NCI-H2196 treated with DMSO at 0.1 percent for 48 hours (cell line): ENCODE data around the gene PITPNM3.

Source experiments
- DNase-seq: peaks from one replicate; lab custom pipeline; 2025; ENCODE audit not compliant: unreplicated experiment; lab: John Stamatoyannopoulos, UW

Gene PITPNM3

GRCh38 chr17:6449307-6449706 is 107.0 kb downstream of the PITPNM3 start:
- no peak for DNase-seq

GRCh38 chr17:6448473-6448872 is 107.9 kb downstream of the PITPNM3 start:
- DNase-seq, result no peak

DNA sequence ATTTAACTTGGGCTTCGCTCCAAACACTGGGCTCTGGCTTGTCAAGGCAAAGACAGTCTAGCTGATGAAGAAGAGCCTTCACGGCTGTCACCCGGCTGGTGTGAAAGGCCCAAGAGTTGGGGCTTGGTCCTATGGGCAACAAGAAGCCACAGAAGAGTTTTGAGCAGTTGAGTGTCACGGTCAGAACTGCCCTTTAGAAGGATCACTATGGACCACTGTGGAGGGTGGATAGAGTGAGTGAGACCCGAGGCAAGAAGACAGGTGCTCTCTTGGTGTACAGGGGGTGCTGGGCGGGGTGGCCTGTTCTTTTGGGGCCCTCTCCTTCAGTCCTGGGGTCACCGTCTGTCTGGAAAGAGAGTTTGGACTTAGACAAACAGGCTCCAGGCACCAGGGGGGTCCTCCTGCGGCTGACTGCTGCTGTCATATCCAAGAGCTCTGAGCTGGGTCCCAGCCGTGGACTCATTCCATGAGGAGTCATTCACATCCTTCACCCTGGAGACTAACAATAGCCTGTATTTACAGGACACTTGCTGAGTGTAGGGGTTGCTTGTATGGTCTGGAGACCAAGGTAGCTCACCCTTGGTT is 109.7 kb downstream of the PITPNM3 start:
- no peak for DNase-seq

GRCh38 chr17:6444571-6445335 is 111.6 kb downstream of the PITPNM3 start:
- DNase-seq, result no peak

- peak; percentile 77 for DNase-seq
Observed at GRCh38 chr17:6443692-6444570, 112.4 kb downstream of the PITPNM3 start, which contains the start of gene PIMREG. Gene PIMREG, plus strand, starts transcription at chr17:6444455. Its CDS starts 656 bp downstream, at chr17:6445111.

- no peak for DNase-seq
Observed at GRCh38 chr17:6442775-6443174, 113.6 kb downstream of the PITPNM3 start.

GRCh38 chr17:6439951-6440350 is 116.4 kb downstream of the PITPNM3 start:
- DNase-seq, result no peak

DNA sequence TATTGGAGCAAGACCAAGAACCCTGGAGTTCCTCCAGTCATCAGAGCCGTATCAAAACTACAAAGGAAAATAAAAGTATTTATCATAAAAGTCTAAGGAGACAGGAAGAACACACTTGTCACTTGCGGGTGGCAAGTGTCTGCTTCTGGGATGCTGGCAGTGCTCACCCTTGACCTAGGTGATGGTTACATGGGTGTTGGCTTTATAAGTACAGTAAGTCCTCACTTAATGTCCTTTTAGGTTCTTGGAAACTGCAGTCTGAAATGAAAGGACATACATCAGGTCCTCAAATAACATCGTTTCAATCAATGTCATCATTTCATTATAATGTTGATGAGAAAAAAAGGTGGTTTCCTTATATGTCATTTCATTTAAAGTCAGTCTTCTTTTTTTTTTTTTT is 118.4 kb downstream of the PITPNM3 start:
- no peak for DNase-seq

DNA sequence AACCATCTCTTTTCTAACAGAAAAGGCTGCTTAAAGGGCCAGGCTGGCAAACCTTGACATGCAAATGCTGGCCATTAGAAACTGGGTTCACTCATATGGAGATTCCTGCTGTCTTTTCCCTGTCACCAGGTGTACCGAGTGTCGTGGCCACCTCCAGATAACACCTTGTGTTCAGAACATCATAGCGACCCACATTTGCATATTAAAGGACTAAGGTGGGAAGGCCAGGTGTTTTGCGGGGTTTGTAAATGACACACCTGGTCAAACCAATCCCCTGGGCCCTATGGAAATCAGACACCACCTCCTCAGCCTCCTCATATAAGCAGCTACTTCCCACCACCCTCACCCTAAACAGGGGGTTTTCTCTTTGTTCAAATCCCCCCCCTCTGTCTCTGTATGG is 118.9 kb downstream of the PITPNM3 start:
- no peak for DNase-seq

GRCh38 chr17:6435968-6436367 is 120.4 kb downstream of the PITPNM3 start:
- DNase-seq, result no peak

DNA sequence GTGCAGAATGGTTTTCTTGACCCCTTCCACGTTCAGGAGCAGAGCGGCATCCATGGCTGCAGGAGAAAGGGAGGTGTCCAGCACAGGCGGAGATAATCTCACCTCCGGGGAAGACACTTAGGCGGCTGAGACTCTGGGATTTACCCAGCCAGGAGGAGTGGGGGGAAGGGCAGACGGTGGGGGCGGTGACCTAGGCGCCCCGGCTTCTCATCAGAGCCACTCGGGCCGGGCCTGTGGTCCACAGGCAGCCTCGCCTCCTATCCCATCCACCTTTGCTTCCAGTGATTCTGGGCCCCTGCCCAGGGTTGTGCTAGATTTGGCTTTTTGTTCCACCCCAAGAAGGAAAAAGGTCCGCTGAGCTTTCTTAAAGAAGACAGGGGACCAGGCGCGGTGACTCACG is 121.3 kb downstream of the PITPNM3 start, which contains the start of gene AIPL1:
TSS of gene AIPL1 (minus strand) at position 71 of the 400 bp plus-strand sequence. CDS start at position 54, 17 bp downstream.
- DNase-seq, result no peak

- no peak for DNase-seq
Observed at GRCh38 chr17:6430769-6431168, 125.6 kb downstream of the PITPNM3 start.

GRCh38 chr17:6429266-6429665 is 127.1 kb downstream of the PITPNM3 start:
- DNase-seq, result no peak

- no peak for DNase-seq
Observed at GRCh38 chr17:6428207-6428965, 128.0 kb downstream of the PITPNM3 start.

GRCh38 chr17:6427279-6427781 is 129.0 kb downstream of the PITPNM3 start:
- DNase-seq, result no peak

DNA sequence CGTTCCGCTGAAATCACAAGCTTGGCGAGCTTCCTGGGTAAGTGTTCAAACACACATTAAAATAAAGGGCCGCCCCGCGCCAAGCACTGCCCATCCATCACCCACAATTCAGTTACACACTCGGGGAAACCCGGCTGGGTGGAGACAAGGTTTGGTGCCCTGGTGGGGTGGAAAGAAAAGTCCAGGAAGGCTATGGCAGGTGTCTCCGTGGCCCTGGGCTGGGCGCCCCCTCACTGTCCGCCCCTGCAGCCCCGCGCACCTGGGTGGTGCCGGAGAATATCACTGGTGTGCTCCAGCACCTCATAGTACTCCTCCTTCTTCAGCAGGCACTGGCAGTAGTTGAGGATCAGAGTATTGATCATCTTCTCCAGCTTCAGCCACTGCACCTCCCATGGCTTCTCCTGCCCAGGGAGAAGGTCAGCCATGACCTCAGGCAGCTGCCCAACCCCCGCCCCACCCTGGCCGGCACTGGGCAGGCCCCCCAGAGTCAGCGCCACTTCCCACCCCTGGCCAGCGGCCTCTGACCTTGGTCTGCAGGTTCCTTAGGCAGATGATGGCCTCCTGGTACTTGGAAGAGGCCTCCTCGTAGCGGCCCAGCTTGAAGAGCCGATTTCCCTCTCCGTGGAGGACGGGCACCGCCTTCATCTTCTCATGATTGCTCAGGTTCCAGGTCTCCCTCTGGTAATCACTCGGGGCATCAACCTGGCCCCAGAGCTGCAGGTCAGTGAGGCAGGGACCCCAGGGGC is 129.8 kb downstream of the PITPNM3 start:
- DNase-seq, result no peak

DNA sequence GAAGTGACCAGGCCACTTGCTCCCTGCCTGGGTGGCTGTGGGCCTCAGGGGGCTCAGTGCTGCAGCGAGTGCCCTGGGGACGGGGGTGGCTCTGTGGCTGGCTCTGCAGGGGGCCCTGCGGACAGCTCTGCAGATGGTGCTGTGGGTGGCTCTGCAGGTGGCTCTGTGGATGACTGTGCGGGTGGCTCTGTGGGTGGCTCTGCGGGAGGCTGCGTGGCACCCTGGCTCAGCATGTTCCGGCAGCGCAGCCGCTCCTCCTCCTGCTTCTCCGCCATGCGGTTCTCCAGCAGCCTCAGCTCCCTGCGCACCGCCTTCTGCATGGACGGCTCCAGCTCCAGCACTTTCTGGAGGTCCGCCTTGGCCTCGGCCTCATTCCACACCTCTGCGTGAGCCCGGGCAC is 130.9 kb downstream of the PITPNM3 start:
- no peak for DNase-seq

DNA sequence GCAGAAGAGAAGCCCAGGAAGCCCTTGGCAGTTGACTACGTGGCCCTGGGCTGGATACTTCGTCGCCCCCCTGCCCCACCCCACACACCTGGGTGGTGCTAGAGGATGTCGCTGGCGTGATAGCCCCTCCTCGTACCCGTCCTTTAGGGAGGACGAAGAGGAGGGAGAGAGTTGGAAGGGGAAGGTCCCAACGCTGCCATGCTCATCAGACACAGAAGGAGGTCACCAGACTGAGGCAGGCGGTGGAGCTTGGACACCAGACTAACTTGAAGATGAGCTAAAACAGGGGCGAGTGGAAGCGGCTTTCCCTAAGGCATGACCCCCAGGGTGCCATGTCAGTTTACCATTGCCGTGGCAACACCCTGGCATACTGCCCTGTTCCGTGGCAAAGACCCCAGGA is 132.4 kb downstream of the PITPNM3 start:
- DNase-seq, result no peak

DNA sequence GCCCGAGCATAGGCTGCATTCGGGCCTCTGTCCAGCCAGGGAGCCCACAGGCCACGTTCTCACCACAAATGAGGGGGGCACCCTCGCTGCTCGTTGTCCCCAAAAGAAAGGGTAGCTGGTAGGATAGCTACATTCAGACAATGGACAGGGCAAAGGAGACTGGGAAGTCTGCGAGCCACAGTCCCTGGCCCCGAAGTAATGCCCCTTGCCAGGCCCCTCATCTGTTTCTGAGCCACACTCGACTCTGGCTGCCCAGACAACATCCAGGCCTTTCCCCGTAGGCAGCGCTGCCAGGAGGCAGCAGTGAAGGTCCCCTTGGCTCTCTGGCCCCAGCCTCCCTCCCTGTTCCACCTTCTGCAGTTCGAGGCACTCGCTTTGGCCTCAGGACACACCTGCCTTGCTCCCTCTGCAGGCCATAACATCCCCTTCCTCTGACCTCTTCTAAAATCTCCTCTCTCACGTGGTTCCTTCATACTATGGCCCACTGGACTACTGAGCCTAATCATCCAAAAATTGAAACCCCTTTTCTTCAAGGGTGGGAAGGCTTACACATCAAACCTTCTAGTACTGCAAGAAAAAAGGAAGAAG is 133.6 kb downstream of the PITPNM3 start:
- no peak for DNase-seq
